Left kidney (tissue), 2 donors: ENCODE data around the gene BMAL1. TPM values are rescaled to one million over a fixed set of nuclear protein-coding genes. Genes with fewer than 3 reads are reported as not detected.

Source experiments
- DNase-seq: peaks from one replicate; pipeline ENCODE4 v3.0.0-alpha.2; 2013
- polyA plus RNA-seq: library from polyadenylated mRNA; unstranded; fragments of 120-200 nt; gene quantifications from one replicate; pipeline ENCODE4 v1.2.1, GENCODE V29; 2013; ENCODE audit not compliant: insufficient read length

Gene BMAL1
- polyA plus RNA-seq, 1 donor = 13.7 TPM

GRCh38 chr11:13343931-13344717 lies 66.5 kb downstream of the BMAL1 start:
- DNase-seq = peak; percentile 77

GRCh38 chr11:13344818-13345217 lies 67.2 kb downstream of the BMAL1 start:
- DNase-seq = no peak

- DNase-seq = no peak
Observed at GRCh38 chr11:13346470-13346869, 68.9 kb downstream of the BMAL1 start.

- DNase-seq = no peak
Observed at GRCh38 chr11:13347901-13348300, 70.3 kb downstream of the BMAL1 start.

- no peak for DNase-seq
Observed at GRCh38 chr11:13348305-13348704, 70.7 kb downstream of the BMAL1 start.

GRCh38 chr11:13349046-13349445 lies 71.5 kb downstream of the BMAL1 start:
- DNase-seq = no peak

DNA sequence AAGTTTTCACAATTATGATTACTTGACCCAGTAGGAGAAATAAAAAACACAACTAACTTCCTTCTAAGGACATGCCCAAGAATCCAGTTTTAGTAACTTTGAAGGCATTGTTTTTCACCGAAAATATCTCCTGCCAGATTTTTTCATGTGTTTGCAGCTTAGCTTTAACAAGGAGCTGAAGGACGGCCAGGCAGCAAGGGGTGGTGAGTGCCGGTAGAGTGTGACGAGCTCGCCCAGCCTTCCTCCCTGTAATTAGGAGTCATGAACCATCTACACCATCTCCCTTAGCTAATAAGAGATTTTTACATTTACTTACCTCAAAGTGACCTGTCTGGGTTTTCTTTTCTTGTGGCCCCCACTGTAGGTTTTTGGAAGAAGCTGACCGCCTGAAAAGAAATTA lies 72.0 kb downstream of the BMAL1 start:
- no peak for DNase-seq

- no peak for DNase-seq
Observed at GRCh38 chr11:13352711-13353110, 75.1 kb downstream of the BMAL1 start.

DNA sequence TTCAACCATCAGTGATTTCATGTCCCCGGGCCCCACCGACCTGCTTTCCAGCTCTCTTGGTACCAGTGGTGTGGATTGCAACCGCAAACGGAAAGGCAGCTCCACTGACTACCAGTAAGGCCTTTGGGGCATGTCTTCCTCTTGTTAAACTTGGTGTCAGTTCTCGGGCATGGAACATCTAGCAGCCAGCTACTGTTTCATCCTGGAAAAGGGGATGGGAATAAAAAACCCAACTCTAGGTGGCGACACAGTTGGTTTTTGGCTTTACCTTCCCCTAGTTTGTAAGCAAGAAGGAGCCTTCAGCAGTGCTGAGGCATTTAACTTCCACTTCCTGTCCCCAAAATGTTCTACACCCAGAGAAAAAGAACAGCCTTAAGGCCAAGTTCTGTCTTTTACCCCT lies 76.7 kb downstream of the BMAL1 start:
- DNase-seq = no peak

DNA sequence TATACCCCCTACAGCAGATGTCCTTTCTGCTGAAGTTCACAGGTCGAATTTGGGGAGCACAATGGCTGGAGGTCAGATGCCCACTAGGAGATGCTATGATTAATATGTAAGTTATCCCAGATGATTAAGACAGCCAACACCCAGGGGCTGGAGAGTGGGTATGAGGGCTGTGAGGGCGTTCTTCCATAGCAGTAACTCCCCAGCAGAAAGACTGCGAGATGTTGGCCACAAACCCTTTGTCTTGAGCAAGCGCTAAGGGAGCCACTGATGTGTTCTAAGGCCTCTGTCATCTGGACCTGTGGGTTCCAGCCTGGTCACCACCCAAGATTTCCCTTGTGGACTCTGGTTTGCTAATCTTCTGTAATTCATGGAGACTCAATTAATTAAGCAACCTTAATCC lies 77.6 kb downstream of the BMAL1 start:
- no peak for DNase-seq

GRCh38 chr11:13357232-13357631 lies 79.6 kb downstream of the BMAL1 start:
- DNase-seq = no peak

GRCh38 chr11:13358596-13359270 lies 81.1 kb downstream of the BMAL1 start:
- no peak for DNase-seq

DNA sequence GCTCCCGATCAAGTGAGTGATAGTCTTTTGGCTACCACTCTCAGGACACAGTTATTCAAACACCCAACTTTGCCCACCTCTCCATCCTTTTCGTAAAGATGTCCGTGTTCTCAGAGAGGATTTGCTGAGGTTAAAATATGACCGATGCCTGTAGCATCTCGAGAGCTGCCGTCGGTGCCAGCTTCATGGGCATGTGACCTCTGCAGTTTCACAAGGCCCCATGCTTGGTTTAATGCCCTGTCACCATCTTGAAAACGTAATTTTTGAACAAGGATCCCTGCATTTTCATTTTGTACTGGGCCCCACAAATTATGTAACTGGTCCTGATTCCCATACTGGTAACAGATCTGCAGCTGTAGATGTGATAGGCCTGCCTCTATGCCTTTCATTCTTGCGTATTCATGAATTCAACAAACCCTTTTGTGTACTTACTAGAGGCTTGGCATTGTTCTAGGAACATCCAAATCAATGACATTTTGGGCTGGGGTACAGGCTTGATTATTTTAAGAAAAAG lies 85.1 kb downstream of the BMAL1 start:
- no peak for DNase-seq

DNA sequence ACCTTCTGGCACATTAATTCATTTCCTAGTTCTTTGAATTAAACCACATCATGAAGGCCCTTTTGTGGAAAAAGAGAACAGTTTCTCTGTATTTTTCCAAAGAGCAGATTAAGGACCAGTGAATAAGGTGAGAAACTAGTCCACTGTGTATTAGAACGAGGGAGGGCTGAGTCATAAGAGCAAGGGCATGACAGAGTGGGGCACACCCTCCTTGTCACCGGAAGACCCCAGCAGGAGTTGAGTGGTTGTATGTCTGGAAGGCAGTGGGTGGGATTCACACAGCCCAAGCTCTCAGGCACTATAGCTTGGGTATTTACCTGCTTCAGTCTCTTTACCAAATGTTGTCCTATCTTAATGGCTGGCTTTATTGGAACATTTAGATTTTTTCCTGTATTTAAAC lies 86.8 kb downstream of the BMAL1 start:
- no peak for DNase-seq

- DNase-seq = no peak
Observed at GRCh38 chr11:13366266-13367026, 88.9 kb downstream of the BMAL1 start.

DNA sequence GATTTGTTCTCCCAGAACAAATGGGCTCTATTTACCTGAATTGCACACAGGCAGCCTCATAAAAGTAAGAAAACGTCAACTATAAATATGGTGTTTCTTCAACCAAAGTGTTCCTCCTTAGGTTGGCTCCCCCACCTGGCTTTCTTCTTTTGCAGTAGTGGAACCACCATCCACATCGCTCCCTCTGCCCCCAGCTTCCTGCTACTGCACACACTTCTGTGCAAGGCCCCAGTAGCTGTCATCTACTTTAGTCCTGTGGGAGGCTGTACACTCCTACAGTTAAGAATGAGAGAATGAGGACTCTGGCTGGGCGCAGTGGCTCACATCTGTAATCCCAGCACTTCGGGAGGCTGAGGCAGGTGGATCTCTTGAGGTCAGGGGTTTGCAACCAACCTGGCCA lies 89.5 kb downstream of the BMAL1 start:
- DNase-seq = no peak

GRCh38 chr11:13368041-13368446 lies 90.5 kb downstream of the BMAL1 start:
- no peak for DNase-seq

- DNase-seq = no peak
Observed at GRCh38 chr11:13373216-13373615, 95.6 kb downstream of the BMAL1 start.

DNA sequence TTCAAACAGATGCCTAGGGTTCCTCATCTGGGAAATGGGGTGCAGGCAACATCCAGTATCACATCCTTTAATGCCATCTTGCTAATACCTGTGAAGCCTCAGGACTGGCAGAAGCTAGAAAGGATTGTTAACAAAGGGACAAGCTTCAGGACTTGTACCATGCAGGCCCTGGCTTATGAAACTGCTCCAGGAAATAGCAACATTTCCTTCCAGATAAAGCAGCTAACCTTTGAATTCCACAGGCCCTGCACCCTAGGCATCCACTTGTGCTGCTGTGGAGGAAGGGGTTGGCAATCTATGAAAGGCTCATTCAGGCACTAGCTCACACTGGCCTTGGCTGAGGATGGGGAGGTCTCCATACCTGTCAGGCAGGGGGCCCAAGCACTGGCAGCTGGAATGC lies 98.2 kb downstream of the BMAL1 start:
- no peak for DNase-seq

DNA sequence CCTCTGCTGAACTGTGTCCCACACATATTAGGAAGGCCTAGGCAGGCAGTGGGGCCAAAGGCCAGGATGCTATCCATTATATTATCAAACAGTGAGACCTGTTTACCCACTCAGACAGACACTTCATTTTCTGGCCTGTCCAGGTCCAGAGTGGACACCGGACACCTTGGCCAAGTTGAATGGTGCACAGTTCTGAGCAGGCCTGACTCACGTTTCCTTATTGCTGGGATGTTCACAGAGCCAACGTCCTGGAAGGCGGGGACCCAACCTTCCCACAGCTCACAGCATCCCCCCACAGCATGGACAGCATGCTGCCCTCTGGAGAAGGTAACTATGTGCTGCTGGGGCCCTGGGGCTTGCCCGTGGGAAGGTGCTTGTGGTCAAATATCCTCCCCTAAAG lies 98.8 kb downstream of the BMAL1 start:
- no peak for DNase-seq

DNA sequence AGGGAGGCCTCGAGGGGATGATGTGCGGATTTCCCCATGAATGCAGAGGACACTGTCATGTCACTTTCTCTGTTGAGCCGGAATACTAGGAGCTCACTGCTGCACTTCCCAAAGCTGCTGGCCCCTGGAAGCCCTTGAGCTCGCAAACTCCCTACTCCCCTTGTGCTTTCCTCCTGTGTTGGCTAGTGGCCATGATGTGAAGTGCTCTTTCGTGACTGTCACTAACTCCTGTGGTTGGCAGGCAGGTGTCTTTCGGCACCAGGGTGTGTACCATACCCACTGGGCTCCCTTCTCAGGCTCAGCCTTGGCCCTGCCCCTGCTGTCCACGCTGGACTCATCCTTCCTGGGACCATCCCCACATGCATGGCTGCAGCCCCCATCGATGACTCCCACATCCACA lies 99.2 kb downstream of the BMAL1 start:
- DNase-seq = no peak

DNA sequence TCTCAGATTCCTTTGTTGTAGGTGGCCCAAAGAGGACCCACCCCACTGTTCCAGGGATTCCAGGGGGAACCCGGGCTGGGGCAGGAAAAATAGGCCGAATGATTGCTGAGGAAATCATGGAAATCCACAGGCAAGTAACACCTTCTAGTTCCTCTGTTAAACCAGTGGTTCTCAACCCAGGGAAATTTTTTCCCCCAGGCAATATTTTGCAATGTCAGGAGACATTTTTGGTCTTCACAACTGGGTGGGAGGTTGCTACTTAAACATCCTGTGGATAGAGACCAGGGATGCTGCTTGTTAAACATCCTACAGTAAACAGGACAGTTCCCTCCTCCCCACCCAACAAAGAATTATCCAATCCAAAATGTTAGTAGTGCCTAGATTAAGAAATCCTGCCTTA lies 100.7 kb downstream of the BMAL1 start:
- DNase-seq = no peak

- no peak for DNase-seq
Observed at GRCh38 chr11:13380731-13381130, 103.1 kb downstream of the BMAL1 start.
